Measurements from ENCODE around the gene ACAN.
"Not testable (repeated sequence)": the region's sequence is repeated elsewhere in the genome, so short reads cannot be mapped to it uniquely, and the experiment has no call there.

GRCh38 chr15:88920892-88921435, 117.7 kb downstream of the ACAN start:
- not testable (repeated sequence) for TF ChIP-seq CTCF (IDR thresholded peaks at IDR 0.05); TCF12 (IDR thresholded peaks at IDR 0.05); POLR2AphosphoS5 (IDR thresholded peaks at IDR 0.05; ENCODE audit: low read depth, low read length); GABPA (IDR thresholded peaks at IDR 0.05; ENCODE audit: low read depth); MAX (IDR thresholded peaks at IDR 0.05; ENCODE audit: low read depth); MXI1 (IDR thresholded peaks at IDR 0.05; ENCODE audit: low read depth, low read length); RCOR1 (IDR thresholded peaks at IDR 0.05; ENCODE audit: low read length); NFIC (IDR thresholded peaks at IDR 0.05; ENCODE audit: borderline replicate concordance)

Measured in SK-N-SH (cell line).